PC-3 (cell line): Measurements from ENCODE around the gene MACROH2A1. TPM values are rescaled to one million over a fixed set of nuclear protein-coding genes. Genes with fewer than 3 reads are reported as not detected.

Experiments
- ATAC-seq: fragments of 200-7000 bp; cut with Tn5 transposase; 2 replicates; pipeline ENCODE4 v1.9.1; 2020; ENCODE audit warnings: mild to moderate bottlenecking, moderate library complexity
- BruUV-seq: library from RNA; stranded (reverse); fragments of 400-500 nt; replicated peaks from 2 replicates; lab custom pipeline; 2021; lab: Mats Ljungman, UMichigan
- CTCF ChIA-PET: fragments of 300-600 bp; sonication (Branson Sonifier 250); formaldehyde crosslinking; loops from one replicate; lab custom pipeline; 2022; ENCODE audit warnings: antibody characterized with exemption; lab: Charles Lee
- POLR2A ChIA-PET: fragments of 300-600 bp; sonication (Branson Sonifier 250); formaldehyde crosslinking; loops from one replicate; lab custom pipeline; 2022; ENCODE audit warnings: antibody characterized with exemption; ENCODE audit not compliant: unreplicated experiment; lab: Charles Lee
- DNase-seq: peaks from one replicate; pipeline ENCODE4 v3.0.0-alpha.2; 2015
- H2AFZ ChIP-seq: fragments of 300-600 bp; sonication (generic); 2 replicates; pipeline ENCODE4 v1.6.0; 2016; ENCODE audit warnings: antibody characterized with exemption, low read length
- H3F3A ChIP-seq: fragments of 300-600 bp; sonication (generic); one replicate; pipeline ENCODE4 v1.6.0; 2017; ENCODE audit warnings: antibody characterized with exemption, low read length, control low read depth, mild to moderate bottlenecking; ENCODE audit not compliant: unreplicated experiment
- H3K27ac ChIP-seq: fragments of 300-600 bp; sonication (generic); 2 replicates; pipeline ENCODE4 v1.5.1; 2016; ENCODE audit warnings: mild to moderate bottlenecking, low read length
- H3K27me3 ChIP-seq: fragments of 300-600 bp; sonication (generic); 2 replicates; pipeline ENCODE4 v1.6.1; 2016; ENCODE audit warnings: low read length, mixed read lengths
- H3K36me3 ChIP-seq: fragments of 300-600 bp; sonication (generic); 2 replicates; pipeline ENCODE4 v1.6.1; 2016; ENCODE audit warnings: low read depth, mixed run types, low read length, mixed read lengths
- H3K4me1 ChIP-seq: fragments of 300-600 bp; sonication (generic); 2 replicates; pipeline ENCODE4 v1.5.1; 2016; ENCODE audit warnings: low read length; ENCODE audit not compliant: insufficient read depth
- H3K4me2 ChIP-seq: fragments of 300-600 bp; sonication (generic); 2 replicates; pipeline ENCODE4 v1.6.0; 2016; ENCODE audit warnings: low read length
- H3K4me3 ChIP-seq: fragments of 300-600 bp; sonication (generic); 2 replicates; pipeline ENCODE4 v1.5.1; 2016; ENCODE audit warnings: mild to moderate bottlenecking, low read length, mixed read lengths
- H3K79me2 ChIP-seq: fragments of 300-600 bp; sonication (generic); 2 replicates; pipeline ENCODE4 v1.6.1; 2017; ENCODE audit warnings: low read length, mixed read lengths
- H3K9ac ChIP-seq: fragments of 300-600 bp; sonication (generic); 2 replicates; pipeline ENCODE4 v1.6.0; 2016; ENCODE audit warnings: mild to moderate bottlenecking, low read length
- H3K9me2 ChIP-seq: fragments of 300-600 bp; sonication (generic); replicated peaks from 2 replicates; pipeline ENCODE4 v1.6.1; 2016; ENCODE audit warnings: mixed run types, low read length, mixed read lengths
- H3K9me3 ChIP-seq: fragments of 300-600 bp; sonication (generic); 2 replicates; pipeline ENCODE4 v1.6.1; 2016; ENCODE audit warnings: low read length, mixed read lengths
- H4K20me1 ChIP-seq: fragments of 300-600 bp; sonication (generic); 2 replicates; pipeline ENCODE4 v1.6.1; 2016; ENCODE audit warnings: low read length, mixed read lengths
- CTCF ChIP-seq: fragments of 300-600 bp; sonication (generic); conservative IDR thresholded peaks from 2 replicates; pipeline ENCODE4 v1.5.1; 2017; ENCODE audit warnings: antibody characterized with exemption, low read depth, mild to moderate bottlenecking, low read length
- EZH2 ChIP-seq: fragments of 300-600 bp; sonication (generic); IDR thresholded peaks from one replicate; pipeline ENCODE4 v1.6.1; 2017; ENCODE audit warnings: antibody characterized with exemption, mild to moderate bottlenecking, low read length; ENCODE audit not compliant: unreplicated experiment
- EZH2phosphoT487 ChIP-seq: fragments of 300-600 bp; sonication (generic); IDR thresholded peaks from 2 replicates; pipeline ENCODE4 v1.6.1; 2018; ENCODE audit warnings: mild to moderate bottlenecking, antibody characterized with exemption, low read length, borderline replicate concordance
- intact Hi-C: fragments of 100-400 bp; cut with micrococcal nuclease; formaldehyde crosslinking; loops from 2 replicates; pipeline ENCODE4 v1.9.0; 2023
- total RNA-seq: library from RNA; depleted of rRNA; stranded (reverse); fragments of >200 nt; gene quantifications from 2 replicates; pipeline ENCODE4 v1.2.3, GENCODE V29; 2014

MACROH2A1 gene
- total RNA-seq, 1 experiment from 2014 or later, result 388 TPM

DNA sequence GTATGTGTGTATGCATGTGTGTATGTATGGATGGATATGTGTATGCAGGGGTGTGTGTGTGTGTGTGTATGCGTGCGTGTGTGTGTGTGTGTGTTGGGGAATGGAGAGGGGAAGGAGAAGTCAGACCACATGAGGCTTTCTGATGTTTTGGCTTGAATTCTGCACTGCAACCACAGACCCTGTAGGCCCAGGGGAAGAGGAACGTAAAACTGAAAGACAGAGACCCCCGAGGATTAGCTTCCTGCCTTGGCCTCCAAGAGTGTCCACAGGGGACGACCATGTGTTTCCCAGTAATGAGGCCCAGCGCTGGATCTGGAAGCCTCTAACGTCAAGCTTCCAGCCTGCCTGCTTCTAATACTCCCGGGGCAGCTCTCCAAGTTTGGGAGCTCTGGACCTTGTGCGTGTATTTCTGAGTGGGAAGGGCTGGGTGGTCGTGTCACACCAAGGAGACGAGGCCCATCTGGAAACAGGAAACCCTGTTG, 42.4 kb upstream of the MACROH2A1 start:
- Histone ChIP-seq H3K9me2 (no peaks in the 10 kb centered on the region), H4K20me1 (no peaks in the 10 kb centered on the region), H3K27ac (no peak overlapping the region), H3K36me3 (no peaks in the 10 kb centered on the region), H3K4me3 (no peak overlapping the region), H2AFZ (no peak overlapping the region), H3F3A (no peaks in the 10 kb centered on the region), H3K9ac (no peak overlapping the region), H3K79me2 (no peaks in the 10 kb centered on the region), H3K4me1 (peaks cover 12% of the 10 kb centered on the region), H3K27me3 (no peaks in the 10 kb centered on the region), H3K9me3 (no peaks in the 10 kb centered on the region), H3K4me2 (no peak overlapping the region)
- ATAC-seq, result no peak
- intact Hi-C loops, result no loop called here
- POLR2A ChIA-PET, result no interaction called here
- no TSS peak for BruUV-seq
- no peak for DNase-seq
- CTCF ChIA-PET, result interaction anchor here (0.7 kb wide), 1 partner anchor 16 kb away, joined by 7 read pairs; no protein-coding TSS in a partner anchor
- TF ChIP-seq EZH2phosphoT487 (no peak), EZH2 (no peak), CTCF (no peak)

GRCh38 chr5:135440916-135441315, 41.9 kb upstream of the MACROH2A1 start:
- H3K79me2 ChIP-seq, result no peaks in the 10 kb centered on the region
- H3K9me3 ChIP-seq, result no peaks in the 10 kb centered on the region
- ATAC-seq (no peak), DNase-seq (no peak)
- BruUV-seq, result no TSS peak
- peaks cover 12% of the 10 kb centered on the region for H3K4me1 ChIP-seq
- H4K20me1 ChIP-seq, result no peaks in the 10 kb centered on the region
- H3F3A ChIP-seq, result no peaks in the 10 kb centered on the region
- no peaks in the 10 kb centered on the region for H3K27me3 ChIP-seq
- H3K9ac ChIP-seq, result no peak overlapping the region
- ChIA-PET POLR2A (no interaction called here), CTCF (interaction anchor here (0.7 kb wide), 1 partner anchor 15 kb away, joined by 7 read pairs; no protein-coding TSS in a partner anchor)
- H3K36me3 ChIP-seq, result no peaks in the 10 kb centered on the region
- no peak overlapping the region for H3K4me2 ChIP-seq
- no peak for TF ChIP-seq EZH2
- TF ChIP-seq EZH2phosphoT487, result no peak
- no peak for TF ChIP-seq CTCF
- H3K27ac ChIP-seq, result no peak overlapping the region
- intact Hi-C loops, result no loop called here
- no peak overlapping the region for H2AFZ ChIP-seq
- no peak overlapping the region for H3K4me3 ChIP-seq
- H3K9me2 ChIP-seq, result no peaks in the 10 kb centered on the region
